ENCODE results near the gene RFC4. TPM values are rescaled to one million over a fixed set of nuclear protein-coding genes. Genes with fewer than 3 reads are reported as not detected.
"Not testable (repeated sequence)": the region's sequence is repeated elsewhere in the genome, so short reads cannot be mapped to it uniquely, and the experiment has no call there.

The RFC4 gene
- total and polyA plus RNA-seq, 12 donors: 5.8 to 18.8 (median 8.1) TPM

- peaks cover 0 to 9% (median 2%) of the 10 kb centered on the region in 7 donors for H3K27me3 ChIP-seq
- intact Hi-C loops (cut with DNase I): loop anchor here in 1 of 10 donors (2.0 kb wide), 1 partner anchor 204 kb away; no protein-coding TSS in a partner anchor
- DNase-seq: no peak
- ATAC-seq: no peak
- H3K36me3 ChIP-seq: no peaks in the 10 kb centered on the region
- WGBS, 2 donors: 82 to 85% methylated on average over 1 of the region's 1 CpG
- no peak for TF ChIP-seq CTCF (IDR thresholded peaks at IDR 0.05)
- H3K27ac ChIP-seq: no peak overlapping the region
- H3K4me1 ChIP-seq: peaks cover 0 to 6% (median 0%) of the 10 kb centered on the region in 9 donors
- H3K4me3 ChIP-seq: no peak overlapping the region
- no peaks in the 10 kb centered on the region for H3K9me3 ChIP-seq
Observed at GRCh38 chr3:186818956-186819355, 12.7 kb upstream of the RFC4 start.

GRCh38 chr3:186818516-186818915, 12.2 kb upstream of the RFC4 start:
- intact Hi-C loops (cut with DNase I): loop anchor here in 1 of 10 donors (2.0 kb wide), 1 partner anchor 204 kb away; no protein-coding TSS in a partner anchor
- 88 to 94% methylated on average over 5 of the region's 5 CpGs for WGBS, 2 donors

GRCh38 chr3:186815435-186815834, 9.2 kb upstream of the RFC4 start:
- intact Hi-C loops (cut with DNase I): no loop called here
- no peak for ATAC-seq
- Histone ChIP-seq H3K4me1 (peaks cover 0 to 6% (median 0%) of the 10 kb centered on the region in 9 donors), H3K27me3 (peaks cover 0 to 19% (median 6%) of the 10 kb centered on the region in 7 donors), H3K9me3 (no peaks in the 10 kb centered on the region), H3K4me3 (no peak overlapping the region), H3K27ac (no peak overlapping the region), H3K36me3 (no peaks in the 10 kb centered on the region)
- TF ChIP-seq CTCF (IDR thresholded peaks at IDR 0.05): no peak
- WGBS, 2 donors: 96 to 97% methylated on average over 1 of the region's 1 CpG
- no peak for DNase-seq

More at GRCh38 chr3:186818516-186818915, 12.2 kb upstream of the RFC4 start:
- peaks cover 0 to 6% (median 0%) of the 10 kb centered on the region in 9 donors for H3K4me1 ChIP-seq
- H3K4me3 ChIP-seq: no peak overlapping the region
- TF ChIP-seq CTCF (IDR thresholded peaks at IDR 0.05): no peak
- peaks cover 0 to 7% (median 0%) of the 10 kb centered on the region in 7 donors for H3K27me3 ChIP-seq
- DNase-seq (no peak), ATAC-seq (no peak)
- no peaks in the 10 kb centered on the region for H3K36me3 ChIP-seq
- H3K27ac ChIP-seq: no peak overlapping the region
- H3K9me3 ChIP-seq: no peaks in the 10 kb centered on the region

- Histone ChIP-seq H3K36me3 (no peaks in the 10 kb centered on the region), H3K9me3 (no peaks in the 10 kb centered on the region), H3K27me3 (peaks cover 0 to 19% (median 6%) of the 10 kb centered on the region in 7 donors), H3K27ac (no peak overlapping the region), H3K4me1 (peaks cover 0 to 6% (median 0%) of the 10 kb centered on the region in 9 donors), H3K4me3 (no peak overlapping the region)
- intact Hi-C loops (cut with DNase I): no loop called here
- ATAC-seq: no peak
- DNase-seq: no peak
- 63 to 73% methylated on average over 4 of the region's 4 CpGs for WGBS, 2 donors
- no peak for TF ChIP-seq CTCF (IDR thresholded peaks at IDR 0.05)
Observed at GRCh38 chr3:186814100-186814499, 7.8 kb upstream of the RFC4 start.

- H3K27ac ChIP-seq; H3K9me3 ChIP-seq; H3K36me3 ChIP-seq; intact Hi-C loops (cut with DNase I); ATAC-seq; DNase-seq; H3K4me3 ChIP-seq: not testable (repeated sequence)
- Histone ChIP-seq H3K27me3 (peaks cover 0 to 19% (median 6%) of the 10 kb centered on the region in 7 donors), H3K4me1 (peaks cover 0 to 14% (median 7%) of the 10 kb centered on the region in 9 donors)
- 94 to 96% methylated on average over 12 to 19 of the region's 29 CpGs for WGBS, 2 donors
Observed at GRCh38 chr3:186811313-186811712, 5.0 kb upstream of the RFC4 start.
